A549 (cell line): ENCODE results near the gene ITGA11.

Experiments used
- CTCF ChIP-seq: fragments of >200 bp; sonication (Bioruptor Twin); formaldehyde crosslinking; IDR thresholded peaks from 3 replicates; pipeline ENCODE4 v1.5.1; 2016
- JUN ChIP-seq, 2 experiments: fragments of >200 bp; sonication (Bioruptor Twin); formaldehyde crosslinking; IDR thresholded peaks; 2 replicates in 1 of 2; 3 replicates in 1 of 2; pipeline ENCODE4 v1.6.1; 2016 to 2017
- KDM5A ChIP-seq: fragments of 200-600 bp; sonication (generic); IDR thresholded peaks from 2 replicates; pipeline ENCODE4 v1.6.1; 2016; ENCODE audit warnings: antibody characterized with exemption, mild to moderate bottlenecking
- MAX ChIP-seq: IDR thresholded peaks from 2 replicates; pipeline ENCODE4 v1.6.1; 2012

GRCh38 chr15:68405378-68406250, 26.3 kb downstream of the ITGA11 start:
- TF ChIP-seq CTCF, result no peak
- TF ChIP-seq MAX, result no peak
- TF ChIP-seq JUN (IDR thresholded peaks at IDR 0.05), result no peak
- no peak for TF ChIP-seq KDM5A
